Stomach (tissue), 4 donors: Measurements from ENCODE around the gene OR52N5.

Source experiments
- EP300 ChIP-seq: sonication (generic); formaldehyde crosslinking; IDR thresholded peaks from one replicate; pipeline ENCODE4 v1.6.1; 2017; ENCODE audit warnings: antibody characterized with exemption
- POLR2AphosphoS5 ChIP-seq, 3 donors: sonication (generic); formaldehyde crosslinking; IDR thresholded peaks; one replicate each; pipeline ENCODE4 v1.6.1; 2016; ENCODE audit warnings: antibody characterized with exemption in 3 of 3
- TF ChIP-seq, protein P1 (sequence below), 7 experiments: fragments of 450-650 bp in 4 of 7; fragments of 200-600 bp in 3 of 7; sonication (generic) in 3 of 7; IDR thresholded peaks; one replicate each; pipeline ENCODE4 v1.5.1; 2016 to 2019; ENCODE audit warnings: antibody characterized with exemption in 7 of 7, control low read depth in 2 of 7, mild to moderate bottlenecking in 1 of 7

DNA sequence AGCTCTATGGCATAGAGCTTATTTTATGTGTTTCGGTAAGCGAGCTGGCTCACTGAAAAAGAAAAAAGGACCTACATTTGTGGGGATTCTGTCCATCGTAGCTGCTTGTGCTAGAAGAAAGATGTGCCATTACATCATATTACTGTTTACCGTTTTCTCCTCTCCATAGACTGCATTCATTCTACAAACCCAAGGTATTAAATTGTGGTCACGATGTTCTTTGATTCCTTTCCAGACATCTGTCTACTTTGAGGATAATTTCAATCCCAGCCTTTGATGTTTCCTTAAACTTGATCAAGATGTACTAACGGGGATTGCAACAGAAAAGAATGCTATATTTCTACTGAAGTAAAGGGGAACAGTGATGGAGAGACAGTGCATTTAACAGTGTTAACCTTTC, 13.4 kb upstream of the OR52N5 start:
- TF ChIP-seq, protein P1, sequence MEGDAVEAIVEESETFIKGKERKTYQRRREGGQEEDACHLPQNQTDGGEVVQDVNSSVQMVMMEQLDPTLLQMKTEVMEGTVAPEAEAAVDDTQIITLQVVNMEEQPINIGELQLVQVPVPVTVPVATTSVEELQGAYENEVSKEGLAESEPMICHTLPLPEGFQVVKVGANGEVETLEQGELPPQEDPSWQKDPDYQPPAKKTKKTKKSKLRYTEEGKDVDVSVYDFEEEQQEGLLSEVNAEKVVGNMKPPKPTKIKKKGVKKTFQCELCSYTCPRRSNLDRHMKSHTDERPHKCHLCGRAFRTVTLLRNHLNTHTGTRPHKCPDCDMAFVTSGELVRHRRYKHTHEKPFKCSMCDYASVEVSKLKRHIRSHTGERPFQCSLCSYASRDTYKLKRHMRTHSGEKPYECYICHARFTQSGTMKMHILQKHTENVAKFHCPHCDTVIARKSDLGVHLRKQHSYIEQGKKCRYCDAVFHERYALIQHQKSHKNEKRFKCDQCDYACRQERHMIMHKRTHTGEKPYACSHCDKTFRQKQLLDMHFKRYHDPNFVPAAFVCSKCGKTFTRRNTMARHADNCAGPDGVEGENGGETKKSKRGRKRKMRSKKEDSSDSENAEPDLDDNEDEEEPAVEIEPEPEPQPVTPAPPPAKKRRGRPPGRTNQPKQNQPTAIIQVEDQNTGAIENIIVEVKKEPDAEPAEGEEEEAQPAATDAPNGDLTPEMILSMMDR (IDR thresholded peaks at IDR 0.05) = no peak
- TF ChIP-seq EP300 = no peak
- TF ChIP-seq POLR2AphosphoS5 (IDR thresholded peaks at IDR 0.05) = no peak
